Pancreas (tissue), 10 donors: ENCODE measurements around the gene CSMD2. TPM values are rescaled to one million over a fixed set of nuclear protein-coding genes. Genes with fewer than 3 reads are reported as not detected.

ENCODE experiments used
- ATAC-seq, 4 donors: fragments of 200-7000 bp; cut with Tn5 transposase; one replicate each; pipeline versions ENCODE4 v1.8.0 to v1.9.1; 2020; ENCODE audit warnings: mild to moderate bottlenecking in 4 of 4, moderate library complexity in 4 of 4
- DNase-seq, 6 donors: peaks; one replicate each; pipeline ENCODE4 v3.0.0-alpha.2; 2020
- FAIRE-seq: peaks from 2 replicates; lab custom pipeline; 2012; peaks lifted over from hg19 to GRCh38; lab: Jason Lieb, UNC
- H3K27ac ChIP-seq, 4 donors: fragments of 200-600 bp; sonication (generic); 1 replicate in 3 of 4; 2 replicates in 1 of 4; pipeline versions ENCODE4 v1.5.0 to v1.8.0; 2020
- H3K27me3 ChIP-seq, 4 donors: fragments of 200-600 bp; one replicate each; pipeline ENCODE4 v1.8.0; 2021
- H3K36me3 ChIP-seq, 3 donors: fragments of 200-600 bp; sonication (generic) in 1 of 3; one replicate each; pipeline versions ENCODE4 v1.5.0 to v1.8.0; 2020 to 2021
- H3K4me1 ChIP-seq, 3 donors: fragments of 200-600 bp; one replicate each; pipeline ENCODE4 v1.8.0; 2021
- H3K4me3 ChIP-seq, 4 donors: fragments of 200-600 bp; sonication (generic) in 2 of 4; one replicate each; pipeline versions ENCODE4 v1.5.0 to v1.8.0; 2020 to 2021
- H3K9me3 ChIP-seq, 4 donors: fragments of 200-600 bp; one replicate each; pipeline ENCODE4 v1.8.0; 2021
- WGBS, 2 donors: extraction: QIAGEN DNeasy Blood & Tissue Kit; methylation state at CpG; one replicate each; pipeline ENCODE4 v1.1.7; 2013; 5-methylcytosine and 5-hydroxymethylcytosine counted together
- intact Hi-C, 3 donors: fragments of 100-400 bp; cut with DNase I; formaldehyde crosslinking; loops; one replicate each; pipeline versions ENCODE4 v1.11.1 to v1.14.2; 2022
- polyA plus RNA-seq, 2 donors: library from polyadenylated mRNA; stranded (reverse); fragments of 200-250 nt; gene quantifications; one replicate each; pipeline ENCODE4 v1.2.3, GENCODE V29; 2013
- total RNA-seq, 6 donors: library from RNA; stranded (reverse); fragmentation: NEBNext Ultra II Directional in 4 of 6; extraction: Animal tissue kit (Norgen Biotek cat#: 25700) in 4 of 6; gene quantifications; one replicate each; pipeline versions ENCODE4 v1.2.1 to v1.2.4, GENCODE V29; 2021 to 2023
- TF ChIP-seq, protein P1 (sequence below), 4 donors: fragments of 200-600 bp; sonication (generic) in 3 of 4; IDR thresholded peaks; one replicate each; pipeline versions ENCODE4 v1.5.0 to v1.8.0; 2021; ENCODE audit warnings: antibody characterized with exemption in 4 of 4
- donor health status: healthy with polysubstance abuse.
- donor health status: DM: no; HTN: no; CAD: no; lungs with moderate emphysema.
- donor health status: DM: no; HTN: no; CAD: no.
- donor health status: control.
- donor health status: control.
- donor health status: Bipolar disorder and iron deficiency.
- donor health status: DM: yes; HTN: yes; CAD: no.
- donor health status: DM: no; HTN: no; CAD: no.
- donor health status: DM: no; HTN: no; CAD: no.
- donor health status: DM: yes; HTN: yes; CAD: no.

The CSMD2 gene
- total and polyA plus RNA-seq, 8 donors: 0.04 to 2.0 (median 0.36) TPM

DNA sequence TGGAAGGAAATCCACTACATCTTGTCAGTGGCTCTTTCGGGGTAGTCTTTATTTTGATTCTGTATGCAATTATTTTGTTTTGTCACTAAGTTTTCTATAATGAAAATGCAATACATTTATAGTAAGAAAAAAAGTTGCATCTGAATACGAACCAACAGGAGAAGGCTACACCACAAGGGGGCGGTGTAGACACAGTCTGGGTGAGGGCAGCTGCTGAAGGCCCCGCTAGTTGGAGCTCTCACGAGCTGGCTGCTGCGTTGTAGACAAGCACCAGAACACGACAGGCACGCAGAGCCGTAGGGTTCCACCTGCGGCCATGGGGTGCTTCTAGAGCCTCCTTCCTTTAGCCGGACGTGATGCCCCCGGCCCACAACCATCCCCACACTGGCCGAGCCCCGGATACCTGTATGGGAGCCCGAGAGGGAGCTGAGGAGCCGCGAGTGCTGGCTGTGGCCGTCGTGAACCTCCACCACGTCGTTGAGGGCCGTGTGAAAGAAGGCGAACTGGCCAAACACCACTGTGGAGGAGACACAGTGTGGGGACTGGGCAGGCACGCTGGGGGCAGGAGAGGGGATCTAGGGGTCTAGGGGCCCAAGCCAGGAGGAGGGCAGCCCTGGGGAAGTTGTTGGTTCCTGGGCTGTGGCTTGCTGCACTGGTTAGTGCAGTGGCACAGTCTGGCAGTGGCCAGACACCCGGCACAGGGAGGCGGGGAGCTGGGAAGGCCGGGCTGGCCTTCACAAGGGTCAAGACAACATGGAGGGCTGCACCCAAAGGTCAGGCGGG lies 531.8 kb downstream of the CSMD2 start:
- TF ChIP-seq, protein P1, sequence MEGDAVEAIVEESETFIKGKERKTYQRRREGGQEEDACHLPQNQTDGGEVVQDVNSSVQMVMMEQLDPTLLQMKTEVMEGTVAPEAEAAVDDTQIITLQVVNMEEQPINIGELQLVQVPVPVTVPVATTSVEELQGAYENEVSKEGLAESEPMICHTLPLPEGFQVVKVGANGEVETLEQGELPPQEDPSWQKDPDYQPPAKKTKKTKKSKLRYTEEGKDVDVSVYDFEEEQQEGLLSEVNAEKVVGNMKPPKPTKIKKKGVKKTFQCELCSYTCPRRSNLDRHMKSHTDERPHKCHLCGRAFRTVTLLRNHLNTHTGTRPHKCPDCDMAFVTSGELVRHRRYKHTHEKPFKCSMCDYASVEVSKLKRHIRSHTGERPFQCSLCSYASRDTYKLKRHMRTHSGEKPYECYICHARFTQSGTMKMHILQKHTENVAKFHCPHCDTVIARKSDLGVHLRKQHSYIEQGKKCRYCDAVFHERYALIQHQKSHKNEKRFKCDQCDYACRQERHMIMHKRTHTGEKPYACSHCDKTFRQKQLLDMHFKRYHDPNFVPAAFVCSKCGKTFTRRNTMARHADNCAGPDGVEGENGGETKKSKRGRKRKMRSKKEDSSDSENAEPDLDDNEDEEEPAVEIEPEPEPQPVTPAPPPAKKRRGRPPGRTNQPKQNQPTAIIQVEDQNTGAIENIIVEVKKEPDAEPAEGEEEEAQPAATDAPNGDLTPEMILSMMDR (IDR thresholded peaks at IDR 0.05): peak; percentile 90 to 98 (median 93)
- H3K9me3 ChIP-seq: no peaks in the 10 kb centered on the region
- H3K27ac ChIP-seq: no peak overlapping the region
- 24 to 26% methylated on average over 29 of the region's 29 CpGs for WGBS, 2 donors
- H3K4me3 ChIP-seq: no peak overlapping the region
- DNase-seq (peak; percentile 84 to 96 (median 93)), ATAC-seq (peak; percentile 88 to 98 (median 97)), FAIRE-seq (peak; percentile 34)
- H3K4me1 ChIP-seq: no peaks in the 10 kb centered on the region
- intact Hi-C loops: loop anchor here in 1 of 3 donors (10.0 kb wide), 1 partner anchor 532 kb away; the partner anchor contains the start of gene CSMD2
- no peaks in the 10 kb centered on the region for H3K27me3 ChIP-seq
- no peaks in the 10 kb centered on the region for H3K36me3 ChIP-seq

DNA sequence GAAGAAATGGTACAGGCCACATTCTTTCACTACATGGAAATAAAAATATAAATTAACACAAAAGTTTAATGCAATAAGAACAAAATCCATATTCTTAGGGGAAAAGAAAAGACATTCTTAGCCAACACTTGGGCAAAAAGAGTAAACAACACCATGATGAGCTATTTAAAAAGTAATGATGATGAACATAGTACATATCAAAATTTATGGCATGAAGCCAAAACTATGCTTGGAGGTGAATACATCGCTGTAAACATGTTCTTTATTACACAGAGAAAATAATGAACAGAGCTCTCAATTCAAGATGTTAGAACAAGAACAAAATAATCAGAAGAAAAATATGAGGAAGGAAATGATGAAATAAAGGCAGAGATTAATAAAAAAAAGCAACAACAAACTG lies 534.3 kb downstream of the CSMD2 start:
- H3K4me3 ChIP-seq: no peak overlapping the region
- no peaks in the 10 kb centered on the region for H3K4me1 ChIP-seq
- WGBS, 2 donors: 55 to 69% methylated on average over 1 of the region's 1 CpG
- H3K36me3 ChIP-seq: no peaks in the 10 kb centered on the region
- no peaks in the 10 kb centered on the region for H3K27me3 ChIP-seq
- no peaks in the 10 kb centered on the region for H3K9me3 ChIP-seq
- intact Hi-C loops: loop anchor here in 1 of 3 donors (10.0 kb wide), 1 partner anchor 534 kb away; the partner anchor contains the start of gene CSMD2
- TF ChIP-seq, protein P1 (IDR thresholded peaks at IDR 0.05): no peak
- DNase-seq (no peak), FAIRE-seq (no peak), ATAC-seq (no peak)
- H3K27ac ChIP-seq: no peak overlapping the region

DNA sequence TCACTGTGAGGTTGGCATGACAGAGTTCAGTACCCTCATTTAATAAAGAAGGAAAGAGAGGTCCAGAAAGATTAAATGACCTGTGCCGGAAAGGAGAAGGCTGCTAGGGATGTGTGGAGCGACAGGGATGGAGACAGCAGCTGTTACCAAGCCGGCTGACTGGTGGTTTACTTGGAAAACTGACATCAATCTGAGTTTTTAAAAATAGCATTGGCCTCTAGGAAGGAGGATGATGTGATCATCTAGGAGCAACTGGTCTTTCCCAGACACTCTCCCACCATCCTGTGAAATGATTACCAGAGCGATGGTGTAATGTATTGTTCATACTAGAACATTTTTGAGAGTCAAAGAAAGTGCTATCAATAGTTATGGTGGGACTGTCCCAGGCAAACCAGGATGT lies 538.2 kb downstream of the CSMD2 start:
- FAIRE-seq (no peak), ATAC-seq (no peak), DNase-seq (no peak)
- Histone ChIP-seq H3K36me3 (no peaks in the 10 kb centered on the region), H3K27me3 (no peaks in the 10 kb centered on the region), H3K4me1 (no peaks in the 10 kb centered on the region), H3K4me3 (no peak overlapping the region), H3K9me3 (no peaks in the 10 kb centered on the region), H3K27ac (no peak overlapping the region)
- TF ChIP-seq, protein P1 (IDR thresholded peaks at IDR 0.05): no peak
- intact Hi-C loops: no loop called here
- WGBS, 2 donors: 83 to 84% methylated on average over 4 of the region's 4 CpGs

DNA sequence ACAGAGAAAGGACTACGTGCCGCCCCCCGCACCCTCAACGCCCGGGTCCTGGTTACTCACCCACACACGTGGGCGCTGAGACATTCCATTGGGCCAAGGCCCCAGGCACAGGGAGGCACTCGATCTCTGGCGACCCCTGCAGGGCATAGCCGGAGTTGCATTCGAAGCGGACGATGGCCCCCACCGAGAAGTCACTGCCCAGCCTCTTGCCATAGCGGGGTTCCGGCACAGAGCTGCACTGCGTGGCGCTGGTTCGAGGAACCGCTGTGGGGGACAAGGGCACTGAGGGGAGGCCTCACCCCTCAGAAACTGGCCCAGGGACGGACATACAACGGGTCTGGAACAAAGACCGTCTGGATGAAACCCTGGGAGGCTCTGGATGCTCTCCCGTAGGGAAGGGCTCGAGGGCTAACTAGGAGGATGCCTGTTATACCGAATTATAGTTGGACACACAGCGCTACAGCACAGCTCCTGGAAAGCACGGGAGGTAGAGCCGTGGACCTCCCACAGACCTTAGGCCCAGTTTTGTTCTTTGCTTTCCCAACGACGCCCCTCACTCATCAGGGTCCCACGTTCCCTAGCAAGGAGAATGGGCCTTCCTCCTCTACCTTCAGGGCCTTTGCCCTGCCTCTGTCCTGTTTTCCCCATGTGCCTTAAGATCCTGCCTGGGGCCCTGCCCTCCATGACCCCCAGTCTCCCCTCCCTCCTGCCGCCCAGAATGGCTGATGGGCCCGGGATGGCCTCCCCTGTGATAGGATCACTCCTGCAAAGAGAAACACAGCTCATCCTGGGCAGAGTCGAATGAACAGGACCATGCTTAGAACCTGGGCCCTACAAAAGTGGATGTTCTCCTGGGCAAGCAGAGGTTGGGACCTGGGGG lies 539.8 kb downstream of the CSMD2 start:
- no peak for FAIRE-seq
- intact Hi-C loops: no loop called here
- TF ChIP-seq, protein P1 (IDR thresholded peaks at IDR 0.05): no peak
- H3K27ac ChIP-seq: no peak overlapping the region
- DNase-seq: no peak
- H3K4me1 ChIP-seq: no peaks in the 10 kb centered on the region
- no peak for ATAC-seq
- no peak overlapping the region for H3K4me3 ChIP-seq
- no peaks in the 10 kb centered on the region for H3K36me3 ChIP-seq
- 85 to 90% methylated on average over 35 of the region's 35 CpGs for WGBS, 2 donors
- H3K27me3 ChIP-seq: no peaks in the 10 kb centered on the region
- no peaks in the 10 kb centered on the region for H3K9me3 ChIP-seq
